SK-N-SH treated with all-trans-retinoic acid at 6 μM for 48 hours (cell line): Measurements from ENCODE around the gene GRK5.

Source experiments
- ARNTL ChIP-seq: fragments of 450-650 bp; formaldehyde crosslinking; IDR thresholded peaks from 2 replicates; pipeline ENCODE4 v1.5.0; 2020; ENCODE audit warnings: low read depth, mild to moderate bottlenecking, moderate library complexity, borderline replicate concordance
- BACH2 ChIP-seq: fragments of 250-450 bp; sonication (Bioruptor Pico); IDR thresholded peaks from 2 replicates; pipeline ENCODE4 v1.9.0; 2021; ENCODE audit warnings: mild to moderate bottlenecking, borderline replicate concordance
- ESRRG ChIP-seq: fragments of 250-450 bp; sonication (Bioruptor Pico); IDR thresholded peaks from 2 replicates; pipeline ENCODE4 v1.6.1; 2021; ENCODE audit warnings: mild to moderate bottlenecking
- PATZ1 ChIP-seq: fragments of 250-450 bp; sonication (Bioruptor Pico); IDR thresholded peaks from 2 replicates; pipeline ENCODE4 v1.8.0; 2020; ENCODE audit warnings: mild to moderate bottlenecking, moderate library complexity, borderline replicate concordance
- RARB ChIP-seq: fragments of 250-450 bp; sonication (Bioruptor Pico); IDR thresholded peaks from 2 replicates; pipeline ENCODE4 v1.8.0; 2021; ENCODE audit warnings: mild to moderate bottlenecking, moderate library complexity
- ZC3H10 ChIP-seq: fragments of 250-450 bp; sonication (Bioruptor Pico); IDR thresholded peaks from 2 replicates; pipeline ENCODE4 v1.5.1; 2021; ENCODE audit warnings: mild to moderate bottlenecking, moderate library complexity
- ZFP3 ChIP-seq: fragments of 250-450 bp; sonication (Bioruptor Pico); IDR thresholded peaks from 2 replicates; pipeline ENCODE4 v1.5.0; 2020; ENCODE audit warnings: mild to moderate bottlenecking, moderate library complexity
- ZFP30 ChIP-seq: fragments of 450-650 bp; formaldehyde crosslinking; IDR thresholded peaks from 2 replicates; pipeline ENCODE4 v1.5.0; 2022; ENCODE audit warnings: mild to moderate bottlenecking, moderate library complexity
- TF ChIP-seq, protein P1 (sequence below): fragments of 250-450 bp; sonication (Bioruptor Pico); IDR thresholded peaks from 2 replicates; pipeline ENCODE4 v1.5.1; 2020; ENCODE audit warnings: low read depth, mild to moderate bottlenecking, moderate library complexity

GRCh38 chr10:119289227-119289920, 82.0 kb downstream of the GRK5 start:
- no peak for TF ChIP-seq ZC3H10
- TF ChIP-seq PATZ1 (CRISPR knock-in tag): no peak
- TF ChIP-seq, protein P1, sequence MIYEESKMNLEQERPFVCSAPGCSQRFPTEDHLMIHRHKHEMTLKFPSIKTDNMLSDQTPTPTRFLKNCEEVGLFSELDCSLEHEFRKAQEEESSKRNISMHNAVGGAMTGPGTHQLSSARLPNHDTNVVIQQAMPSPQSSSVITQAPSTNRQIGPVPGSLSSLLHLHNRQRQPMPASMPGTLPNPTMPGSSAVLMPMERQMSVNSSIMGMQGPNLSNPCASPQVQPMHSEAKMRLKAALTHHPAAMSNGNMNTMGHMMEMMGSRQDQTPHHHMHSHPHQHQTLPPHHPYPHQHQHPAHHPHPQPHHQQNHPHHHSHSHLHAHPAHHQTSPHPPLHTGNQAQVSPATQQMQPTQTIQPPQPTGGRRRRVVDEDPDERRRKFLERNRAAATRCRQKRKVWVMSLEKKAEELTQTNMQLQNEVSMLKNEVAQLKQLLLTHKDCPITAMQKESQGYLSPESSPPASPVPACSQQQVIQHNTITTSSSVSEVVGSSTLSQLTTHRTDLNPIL (CRISPR knock-in tag): no peak
- TF ChIP-seq ZFP3 (CRISPR knock-in tag): no peak
- no peak for TF ChIP-seq BACH2 (CRISPR knock-in tag)
- no peak for TF ChIP-seq ESRRG
- no peak for TF ChIP-seq ARNTL (CRISPR knock-in tag)
- TF ChIP-seq RARB (CRISPR knock-in tag): no peak
- no peak for TF ChIP-seq ZFP30
